ENCODE measurements around the gene ZIC1.

ZIC1 gene

DNA sequence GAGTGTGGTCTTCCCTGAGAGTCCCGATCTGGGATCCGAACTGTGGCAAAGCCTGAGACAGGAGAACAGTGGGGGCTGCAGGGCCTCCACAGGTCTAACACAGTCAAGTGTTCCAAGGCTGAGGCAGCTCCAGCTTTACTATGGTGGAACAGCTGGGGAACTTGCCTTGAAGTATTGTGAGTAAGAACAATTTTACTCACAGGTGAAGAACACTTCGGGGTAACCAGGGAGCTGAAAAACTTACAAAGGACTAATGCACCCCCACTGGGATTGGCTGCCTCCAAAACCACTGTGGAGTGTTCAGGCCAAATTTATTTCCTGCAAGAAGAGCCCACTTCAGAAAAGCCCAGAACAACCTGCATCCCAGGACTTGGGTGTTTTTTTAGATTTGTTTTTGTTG lies 28.2 kb upstream of the ZIC1 start:
- DNase-seq: no peak

DNA sequence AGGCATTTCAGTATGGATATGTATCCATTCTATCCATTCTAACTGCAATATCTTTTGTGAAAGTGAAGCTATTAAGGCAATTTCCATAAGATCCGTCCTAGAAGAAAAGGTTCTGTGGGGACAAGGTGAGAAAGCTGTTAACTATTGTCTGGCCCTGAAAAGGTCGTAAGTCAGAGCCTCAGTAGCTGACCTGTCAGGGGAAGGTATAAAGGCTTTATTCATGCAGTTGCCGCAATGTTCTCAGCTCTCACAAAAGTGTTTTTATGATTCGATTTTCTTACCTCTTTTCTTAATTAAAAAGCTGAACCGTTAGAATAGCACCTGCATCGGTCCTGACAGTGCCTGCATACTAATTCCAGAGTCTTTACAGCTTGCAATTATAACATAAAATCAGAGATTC lies 27.6 kb upstream of the ZIC1 start:
- no peak for DNase-seq

- DNase-seq: no peak
Observed at GRCh38 chr3:147383617-147384016, 25.5 kb upstream of the ZIC1 start.

GRCh38 chr3:147384210-147385058 lies 24.7 kb upstream of the ZIC1 start:
- no peak for DNase-seq

GRCh38 chr3:147385059-147386012 lies 23.8 kb upstream of the ZIC1 start:
- DNase-seq: no peak

GRCh38 chr3:147387291-147387884 lies 21.8 kb upstream of the ZIC1 start:
- DNase-seq: no peak

DNA sequence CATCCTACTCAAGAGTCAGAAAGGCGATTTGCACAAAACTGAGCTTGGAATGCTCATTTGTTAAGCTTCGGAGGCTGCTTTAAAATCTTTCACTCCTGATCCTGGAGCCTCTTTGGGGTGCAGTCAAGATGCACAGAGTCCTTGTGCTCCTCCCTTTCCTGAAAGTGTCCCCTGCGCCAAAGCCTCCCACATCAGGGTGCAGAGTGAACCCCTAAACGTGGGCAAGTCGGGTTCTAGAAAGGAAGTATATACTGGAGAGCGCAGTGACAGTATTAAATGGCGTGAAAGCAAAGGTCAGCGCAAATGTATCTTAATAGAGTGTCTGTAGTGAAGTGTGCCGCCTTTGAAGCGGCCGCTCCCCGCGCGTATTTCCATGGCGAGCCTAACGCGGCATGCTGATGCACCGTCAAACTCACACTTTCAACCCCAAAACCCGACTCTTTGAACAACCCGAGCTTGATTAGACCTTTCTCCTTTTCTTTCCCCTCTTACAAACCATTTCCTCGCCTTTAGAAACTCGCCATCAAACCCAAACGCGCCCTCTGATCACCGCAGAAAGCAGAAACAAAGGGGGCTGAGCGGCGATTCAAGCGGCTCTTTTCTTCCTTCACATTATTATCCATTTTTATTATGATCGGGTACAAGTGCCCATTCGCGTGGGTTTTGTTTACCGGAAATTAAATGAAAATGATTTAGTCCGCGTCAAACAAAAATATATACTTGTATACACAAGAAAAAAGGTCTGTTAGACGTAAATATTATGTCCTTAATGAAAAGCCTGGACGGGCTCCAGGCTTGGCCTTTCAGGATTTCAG lies 21.1 kb upstream of the ZIC1 start:
- no peak for DNase-seq

DNA sequence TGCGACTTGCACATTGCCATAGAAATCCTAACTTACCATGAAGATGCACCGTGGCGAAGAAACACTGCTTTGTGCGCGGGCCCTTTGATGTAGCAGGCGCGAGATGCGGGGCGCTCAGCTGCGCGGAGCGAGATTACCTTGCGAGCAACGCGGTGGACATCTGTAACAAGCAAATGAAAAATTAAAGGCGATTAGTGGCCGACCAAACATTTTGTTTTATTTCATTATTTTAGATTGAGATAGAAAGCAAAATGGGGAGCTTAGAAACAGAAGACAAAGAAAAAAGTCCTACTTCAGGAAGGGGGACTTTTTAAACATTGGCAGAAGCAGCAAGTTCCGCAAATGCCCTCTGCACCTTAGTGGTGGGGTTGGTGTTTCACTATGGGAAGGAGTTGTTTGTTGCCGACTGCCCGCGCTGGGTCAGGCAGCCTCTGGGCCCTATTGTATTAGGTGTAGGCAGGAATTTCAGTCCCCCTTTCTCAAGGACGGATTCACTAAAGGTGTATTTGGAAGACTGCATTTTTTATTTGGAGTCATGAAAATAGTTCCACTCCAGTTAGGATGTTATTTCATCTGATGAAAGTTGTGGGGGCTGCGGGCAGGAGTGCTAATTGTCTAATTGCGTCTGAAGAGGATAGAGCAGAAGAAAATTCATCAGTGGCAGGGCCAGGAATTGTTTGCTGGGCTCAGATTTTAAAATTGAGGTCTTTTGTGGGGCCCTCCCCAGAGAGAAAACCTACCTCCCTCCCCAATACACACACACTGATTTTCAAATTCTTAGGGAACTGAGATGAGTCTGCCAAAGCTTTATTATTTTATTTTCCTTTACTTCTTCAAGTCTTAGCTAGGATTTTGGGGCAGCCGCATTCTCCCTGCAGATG lies 20.2 kb upstream of the ZIC1 start:
- DNase-seq: no peak

- no peak for DNase-seq
Observed at GRCh38 chr3:147389717-147390116, 19.4 kb upstream of the ZIC1 start.

DNA sequence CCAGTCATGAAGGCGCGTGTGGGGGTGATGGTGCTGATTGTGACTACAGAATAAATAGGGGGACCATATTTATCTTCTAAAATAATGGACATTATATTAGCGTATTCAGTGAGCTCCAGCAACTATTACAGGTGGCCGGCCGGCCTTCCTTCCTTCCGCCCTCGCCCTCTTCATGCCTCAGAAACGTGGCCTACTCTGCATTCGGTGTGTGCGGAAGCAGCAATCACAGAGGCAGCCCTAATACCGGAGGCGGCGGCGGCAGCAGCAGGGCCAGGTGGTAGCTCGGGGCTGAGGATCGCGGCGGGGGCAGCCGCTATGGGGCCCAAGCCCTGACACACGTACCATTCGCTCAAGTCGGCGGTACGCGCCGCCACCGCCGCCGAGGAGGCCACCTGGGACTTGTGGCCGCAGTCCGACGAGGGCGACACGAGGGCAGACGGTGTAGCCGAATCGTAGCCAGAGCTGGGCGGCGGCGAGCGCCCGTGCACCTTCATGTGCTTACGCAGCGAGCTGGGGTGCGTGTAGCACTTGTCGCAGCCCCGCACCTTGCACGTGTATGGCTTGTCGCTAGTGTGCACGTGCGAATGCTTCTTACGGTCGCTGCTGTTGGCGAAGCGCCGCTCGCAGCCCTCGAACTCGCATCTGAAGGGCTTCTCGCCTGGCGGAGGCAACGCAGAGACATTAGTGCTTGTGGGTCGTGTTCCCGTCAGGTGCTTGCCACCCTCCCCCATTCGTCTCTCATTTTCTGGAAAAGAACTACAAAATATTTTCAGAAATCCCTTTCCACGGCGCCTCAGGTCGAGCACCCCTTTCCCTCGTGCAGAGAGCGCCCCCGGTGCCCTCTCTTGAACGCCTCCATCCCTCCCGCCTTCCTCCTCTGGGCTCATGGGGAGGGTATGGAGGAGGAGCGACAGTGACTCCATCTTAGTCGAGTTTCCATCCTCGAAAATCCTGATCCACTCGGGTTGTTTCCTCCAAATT lies 18.3 kb upstream of the ZIC1 start:
- no peak for DNase-seq

DNA sequence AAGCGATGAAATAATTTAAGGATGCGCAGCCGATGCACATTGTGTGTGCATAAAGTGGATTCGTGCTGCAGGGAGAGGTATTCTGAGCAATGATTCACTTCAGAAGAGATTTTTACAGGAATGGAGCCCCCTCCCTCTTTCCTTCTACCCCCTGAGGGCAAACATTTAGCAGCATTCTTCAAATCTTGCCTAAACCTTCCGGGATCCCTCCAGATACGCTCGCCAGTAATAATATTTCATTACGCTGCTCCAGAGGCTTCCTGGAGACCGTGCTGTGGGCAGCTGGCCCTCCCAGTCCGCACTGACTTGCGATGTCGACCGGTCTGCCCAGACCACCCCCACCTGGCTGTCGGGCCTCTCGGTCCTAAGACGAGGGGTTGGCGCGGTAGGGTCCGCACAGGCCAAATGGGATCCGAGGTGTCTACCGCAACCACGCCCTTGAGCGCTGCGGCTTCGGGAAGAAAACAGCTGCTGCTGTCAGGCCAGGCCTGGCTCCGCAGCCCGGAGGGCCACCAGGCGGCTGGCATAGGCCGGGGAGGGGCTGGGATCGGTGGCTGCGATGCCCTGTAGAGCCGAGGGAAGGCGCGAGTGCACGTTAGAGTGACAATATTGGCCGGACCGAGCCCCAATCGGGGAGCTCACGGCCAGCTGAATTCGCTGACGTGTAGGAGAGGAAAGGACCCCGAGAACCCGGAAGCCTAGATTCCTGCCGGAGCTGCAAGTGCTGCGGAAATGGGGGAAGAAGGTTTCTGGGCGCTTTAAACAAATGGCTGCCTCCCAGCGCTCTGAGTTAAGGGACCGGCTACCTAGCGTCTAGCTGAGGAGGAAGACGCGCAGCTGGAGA lies 17.2 kb upstream of the ZIC1 start:
- DNase-seq: no peak

DNA sequence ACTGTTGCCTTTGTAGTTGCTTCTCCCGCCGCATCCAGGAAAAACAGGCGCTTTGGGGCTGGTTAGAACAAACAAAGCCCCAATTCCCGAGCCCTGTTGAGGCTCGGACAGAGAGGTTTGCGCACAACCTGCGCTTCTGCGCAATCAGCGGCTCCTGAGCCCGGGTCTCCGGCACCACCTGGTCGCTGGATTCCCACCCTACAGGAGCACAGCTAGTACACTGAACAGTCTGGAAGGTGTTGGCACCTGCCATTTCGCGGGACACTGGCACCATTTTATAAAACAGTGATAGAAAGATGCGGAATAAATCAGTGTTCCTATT lies 16.6 kb upstream of the ZIC1 start:
- DNase-seq: no peak

- DNase-seq: no peak
Observed at GRCh38 chr3:147393261-147393942, 15.8 kb upstream of the ZIC1 start.

DNA sequence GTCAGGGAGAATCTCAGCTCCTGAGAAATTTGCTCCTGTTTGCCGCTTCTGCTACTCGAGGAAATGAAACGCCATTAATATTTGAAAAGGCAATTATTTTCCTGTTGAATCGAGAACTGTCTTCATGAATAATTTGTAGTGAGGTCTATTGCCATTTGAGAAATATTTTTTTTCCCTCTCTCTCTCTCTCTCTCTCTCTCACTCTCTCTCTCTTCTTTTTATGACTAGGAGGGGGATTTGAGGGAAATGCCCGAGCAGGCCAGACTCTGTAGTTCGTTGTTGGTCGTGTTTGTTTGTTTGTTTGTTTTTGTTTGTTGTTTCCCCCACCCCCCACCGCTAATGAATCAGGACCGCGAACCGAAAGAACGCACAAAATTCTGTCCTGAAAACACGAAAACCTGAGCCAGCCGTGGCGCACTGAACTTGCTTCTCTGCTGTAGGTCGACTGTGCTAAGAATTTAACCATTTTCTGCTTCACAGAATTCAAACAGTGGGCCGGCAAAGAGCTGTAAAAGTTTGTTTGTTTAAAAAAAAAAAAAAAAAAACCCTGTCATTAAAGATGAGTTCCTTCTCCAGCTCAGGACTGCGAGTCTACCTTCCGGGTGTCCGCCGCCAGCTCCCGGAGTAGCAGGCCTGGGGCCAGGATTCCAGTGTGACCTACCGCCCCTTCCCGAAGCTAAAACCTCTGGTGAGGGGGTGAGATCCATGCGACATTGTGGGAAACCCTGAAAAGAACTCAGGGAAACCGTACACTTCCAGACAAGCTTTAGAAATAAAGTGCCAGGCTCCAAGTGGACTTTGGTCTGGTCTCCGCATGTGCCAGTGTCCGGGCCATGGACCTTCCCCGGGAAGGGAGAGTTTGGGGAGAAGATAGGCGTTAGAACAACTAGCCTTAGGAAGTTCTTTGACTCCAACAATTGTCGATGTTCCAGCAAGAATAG lies 15.0 kb upstream of the ZIC1 start:
- DNase-seq: no peak

- no peak for DNase-seq
Observed at GRCh38 chr3:147394884-147395225, 14.3 kb upstream of the ZIC1 start.

DNA sequence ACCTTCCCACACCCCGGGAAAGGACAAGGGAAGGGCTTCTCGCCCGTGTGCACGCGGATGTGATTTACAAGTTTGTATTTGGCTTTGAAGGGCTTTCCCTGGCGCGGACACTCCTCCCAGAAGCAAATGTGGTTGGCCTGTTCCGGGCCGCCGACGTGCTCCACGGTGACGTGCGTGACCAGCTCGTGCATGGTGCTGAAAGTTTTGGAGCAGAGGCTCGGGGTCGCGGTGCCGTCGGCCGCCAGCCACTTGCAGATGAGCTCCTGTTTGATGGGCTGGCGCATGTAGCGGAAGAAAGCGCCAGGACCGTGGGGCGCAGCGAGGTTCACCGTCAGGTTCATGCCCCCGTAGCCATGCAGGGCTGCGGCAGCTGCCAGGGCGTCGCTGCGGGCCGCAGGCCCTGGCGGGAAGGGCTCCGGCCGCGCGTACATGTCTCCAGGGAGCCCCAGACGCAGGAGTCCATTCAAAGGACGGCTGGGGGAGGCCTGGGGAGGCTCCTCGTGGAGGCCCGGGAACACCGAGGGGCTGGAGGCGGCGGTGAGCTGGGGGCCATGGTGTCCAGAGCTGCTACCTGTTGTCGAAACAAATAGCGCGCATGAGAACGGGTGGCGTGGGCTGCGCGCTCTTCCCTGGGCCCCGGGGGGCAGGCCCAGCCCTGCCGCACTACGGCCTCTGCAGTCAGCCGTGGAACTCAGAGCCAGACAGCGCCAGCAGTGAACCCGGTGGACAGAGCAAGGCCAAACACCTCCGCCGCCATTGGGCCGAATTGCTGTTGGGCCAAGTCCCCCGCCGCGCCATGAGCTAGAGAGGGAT lies 13.1 kb upstream of the ZIC1 start:
- DNase-seq: no peak

DNA sequence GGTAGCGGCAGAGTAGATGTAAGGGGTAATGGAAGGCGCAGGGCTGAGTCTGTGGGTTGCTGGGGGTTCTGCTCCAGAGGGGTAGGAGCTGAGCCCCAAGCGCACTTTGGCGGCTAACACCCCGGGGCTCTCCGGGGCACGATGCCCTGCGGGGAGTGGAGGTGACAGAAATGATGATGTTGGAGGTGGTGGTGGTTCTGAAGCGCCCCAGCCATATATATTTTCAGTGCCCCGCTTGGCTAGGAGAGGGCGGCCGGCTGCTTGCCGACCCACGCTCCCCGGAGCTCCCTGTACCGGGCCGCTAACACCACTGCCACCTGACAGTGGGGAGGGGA lies 12.5 kb upstream of the ZIC1 start:
- no peak for DNase-seq

All from activated CD4-positive, alpha-beta T cell treated with anti-CD3 and anti-CD28 coated beads for 1 hour (primary cell).